ENCODE data around the gene MKX.

- TF ChIP-seq POLR2A (IDR thresholded peaks at IDR 0.05) = no peak
- TF ChIP-seq CTCF (IDR thresholded peaks at IDR 0.05) = no peak
These were observed 120.7 kb downstream of the MKX start for GRCh38 chr10:27624941-27625340.
